ENCODE measurements around the gene PRKX.
A peak's percentile ranks its signal among the peaks of the same experiment; 100 is the strongest.
"Not testable (repeated sequence)": the region's sequence is repeated elsewhere in the genome, so short reads cannot be mapped to it uniquely, and the experiment has no call there.

PRKX gene

DNA sequence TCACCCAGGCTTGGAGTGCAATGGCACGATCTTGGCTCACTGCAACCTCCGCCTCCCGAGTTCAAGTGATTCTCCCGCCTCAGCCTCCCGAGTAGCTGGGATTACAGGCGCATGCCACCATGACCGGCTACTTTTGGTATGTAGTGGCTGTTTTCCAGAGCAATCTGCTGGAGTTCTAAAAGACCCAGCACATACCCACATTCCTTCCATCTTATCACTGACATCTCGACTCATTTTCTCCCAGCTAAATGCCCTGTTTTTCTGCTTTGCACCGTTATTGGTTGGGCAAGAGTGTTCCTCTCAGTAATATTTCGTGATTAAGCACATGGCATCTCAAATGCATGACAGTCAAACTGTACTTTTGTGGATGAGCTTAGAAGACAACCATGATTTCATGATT, 53.7 kb downstream of the PRKX start:
- ChIA-PET POLR2A (no interaction called here), CTCF (interaction anchor here (0.9 kb wide), 1 partner anchor 8 kb away, joined by 3 read pairs; no protein-coding TSS in a partner anchor)
- DNase-seq (ENCODE audit: extremely low spot score): no peak
- TF ChIP-seq, protein P1, sequence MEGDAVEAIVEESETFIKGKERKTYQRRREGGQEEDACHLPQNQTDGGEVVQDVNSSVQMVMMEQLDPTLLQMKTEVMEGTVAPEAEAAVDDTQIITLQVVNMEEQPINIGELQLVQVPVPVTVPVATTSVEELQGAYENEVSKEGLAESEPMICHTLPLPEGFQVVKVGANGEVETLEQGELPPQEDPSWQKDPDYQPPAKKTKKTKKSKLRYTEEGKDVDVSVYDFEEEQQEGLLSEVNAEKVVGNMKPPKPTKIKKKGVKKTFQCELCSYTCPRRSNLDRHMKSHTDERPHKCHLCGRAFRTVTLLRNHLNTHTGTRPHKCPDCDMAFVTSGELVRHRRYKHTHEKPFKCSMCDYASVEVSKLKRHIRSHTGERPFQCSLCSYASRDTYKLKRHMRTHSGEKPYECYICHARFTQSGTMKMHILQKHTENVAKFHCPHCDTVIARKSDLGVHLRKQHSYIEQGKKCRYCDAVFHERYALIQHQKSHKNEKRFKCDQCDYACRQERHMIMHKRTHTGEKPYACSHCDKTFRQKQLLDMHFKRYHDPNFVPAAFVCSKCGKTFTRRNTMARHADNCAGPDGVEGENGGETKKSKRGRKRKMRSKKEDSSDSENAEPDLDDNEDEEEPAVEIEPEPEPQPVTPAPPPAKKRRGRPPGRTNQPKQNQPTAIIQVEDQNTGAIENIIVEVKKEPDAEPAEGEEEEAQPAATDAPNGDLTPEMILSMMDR (IDR thresholded peaks at IDR 0.05; ENCODE audit: control extremely low read depth, extremely low read depth, low read depth, missing control alignments): no peak

- ChIA-PET POLR2A (no interaction called here), CTCF (no interaction called here)
- no peak for DNase-seq (ENCODE audit: extremely low spot score)
- TF ChIP-seq, protein P1 (IDR thresholded peaks at IDR 0.05; ENCODE audit: control extremely low read depth, extremely low read depth, low read depth, missing control alignments): no peak
Measured at GRCh38 chrX:3655181-3655580, 58.3 kb downstream of the PRKX start.

DNA sequence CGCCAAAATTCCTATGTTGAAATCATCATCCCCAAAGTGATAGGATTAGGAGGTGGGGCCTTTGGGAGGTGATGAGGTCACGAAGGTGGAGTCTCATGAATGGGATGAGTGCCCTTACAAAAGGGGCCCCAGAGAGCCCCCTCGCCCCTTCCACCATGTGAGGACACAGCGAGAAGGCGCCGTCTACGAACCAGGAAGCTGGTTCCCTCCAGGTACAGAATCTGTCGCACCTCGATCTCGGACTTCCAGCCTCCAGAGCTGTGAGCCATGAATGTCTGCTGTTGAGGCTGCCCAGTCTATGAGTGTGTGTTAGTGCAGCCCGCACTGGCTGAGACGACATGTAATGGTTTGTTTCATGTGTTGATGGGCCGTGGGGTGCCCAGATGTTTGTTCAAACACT, 60.3 kb downstream of the PRKX start:
- ChIA-PET CTCF (no interaction called here), POLR2A (no interaction called here)
- DNase-seq (ENCODE audit: extremely low spot score): no peak
- TF ChIP-seq, protein P1 (IDR thresholded peaks at IDR 0.05; ENCODE audit: control extremely low read depth, extremely low read depth, low read depth, missing control alignments): no peak

DNA sequence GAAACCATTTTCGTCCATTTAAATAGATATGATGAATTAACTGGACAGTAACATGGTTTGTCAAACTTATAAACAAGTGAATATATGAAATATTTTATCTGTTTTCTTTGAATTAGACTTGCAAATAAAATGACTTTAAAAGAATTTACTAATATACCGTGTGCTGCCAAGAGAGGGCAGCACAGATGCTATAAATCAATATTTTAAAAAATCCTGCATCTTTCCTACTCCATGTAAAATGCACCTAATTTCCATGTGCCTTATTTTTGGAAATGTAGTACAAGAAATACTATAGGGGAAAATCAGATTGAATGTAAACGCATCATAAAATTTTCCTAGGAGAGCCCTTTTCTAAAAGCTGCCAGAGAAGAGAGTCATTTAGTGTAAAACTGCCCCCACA, 62.2 kb downstream of the PRKX start:
- TF ChIP-seq, protein P1 (IDR thresholded peaks at IDR 0.05; ENCODE audit: control extremely low read depth, extremely low read depth, low read depth, missing control alignments): peak; percentile 31
- ChIA-PET CTCF (interaction anchor here (0.9 to 1.2 kb wide), 3 partner anchors 18 to 162 kb away, joined by 3 to 7 read pairs (median 3); no protein-coding TSS in a partner anchor), POLR2A (no interaction called here)
- DNase-seq (ENCODE audit: extremely low spot score): peak; percentile 17

DNA sequence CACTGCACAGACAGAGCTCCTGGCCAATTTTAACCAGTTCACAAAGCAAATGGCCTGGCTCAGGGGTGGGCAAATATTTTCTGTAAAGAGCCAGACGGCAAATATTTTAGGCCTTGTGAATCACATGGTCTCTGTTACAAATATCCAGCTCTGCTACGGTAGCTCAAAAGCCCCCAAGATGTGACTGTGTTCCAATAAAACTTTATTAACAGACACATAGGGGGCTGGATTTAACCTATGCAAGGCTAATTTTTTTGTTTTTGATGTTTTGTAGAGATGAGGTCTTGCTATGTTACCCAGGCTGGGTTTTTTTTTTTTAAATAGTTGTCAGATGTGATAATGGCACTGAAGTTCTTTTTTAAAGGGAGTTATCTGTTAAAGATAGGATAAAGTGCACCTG, 65.4 kb downstream of the PRKX start:
- DNase-seq (ENCODE audit: extremely low spot score): no peak
- ChIA-PET POLR2A (no interaction called here), CTCF (no interaction called here)
- TF ChIP-seq, protein P1 (IDR thresholded peaks at IDR 0.05; ENCODE audit: control extremely low read depth, extremely low read depth, low read depth, missing control alignments): no peak

DNA sequence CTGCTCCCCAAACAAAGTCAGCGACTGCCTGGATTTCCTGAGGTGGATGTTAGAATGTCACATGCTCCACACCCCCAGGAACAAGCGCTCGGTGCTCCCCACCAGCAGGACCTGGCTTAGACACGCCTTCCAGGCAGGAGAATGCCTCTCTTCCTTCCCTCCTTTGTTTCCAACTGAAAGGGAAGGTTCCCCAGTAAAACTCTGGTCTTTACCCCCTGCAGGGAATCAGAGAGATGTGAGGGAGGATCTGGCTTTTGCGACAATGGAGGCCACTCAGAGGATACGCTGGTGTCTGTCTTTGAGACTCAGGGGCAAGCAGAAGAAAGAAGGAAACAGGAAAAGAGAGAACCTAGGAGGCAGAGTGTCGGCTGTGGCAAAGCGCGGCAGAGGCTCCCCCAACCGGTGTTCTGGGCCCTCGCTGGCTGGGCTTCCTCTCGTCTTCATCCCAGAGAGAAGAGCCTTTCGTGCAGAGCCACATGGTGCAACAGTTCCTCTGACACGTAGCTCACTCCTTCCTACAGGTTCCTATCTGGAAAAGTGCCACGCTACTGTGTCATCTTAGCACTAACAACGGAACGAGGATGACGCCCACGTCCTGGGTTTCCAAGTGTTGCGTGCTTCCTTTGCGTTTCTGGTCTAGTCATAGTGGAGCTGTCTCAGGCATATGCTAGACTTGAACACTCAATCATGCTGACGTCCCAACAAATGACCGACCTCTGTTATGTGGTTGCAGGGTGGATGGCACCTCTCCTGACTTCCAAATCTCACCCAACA, 73.4 kb downstream of the PRKX start:
- CTCF ChIA-PET; DNase-seq (ENCODE audit: extremely low spot score); POLR2A ChIA-PET: not testable (repeated sequence)

GRCh38 chrX:3639236-3639635, 74.2 kb downstream of the PRKX start:
- ChIA-PET POLR2A (no interaction called here), CTCF (no interaction called here)
- DNase-seq (ENCODE audit: extremely low spot score): no peak
- TF ChIP-seq, protein P1 (IDR thresholded peaks at IDR 0.05; ENCODE audit: control extremely low read depth, extremely low read depth, low read depth, missing control alignments): no peak

All from GM10248 (cell line).